ENCODE measurements around the gene CADM2. TPM values are rescaled to one million over a fixed set of nuclear protein-coding genes. Genes with fewer than 3 reads are reported as not detected.

Gene CADM2
- total RNA-seq, 1 experiment from 2014 or later, result 0.47 TPM

DNA sequence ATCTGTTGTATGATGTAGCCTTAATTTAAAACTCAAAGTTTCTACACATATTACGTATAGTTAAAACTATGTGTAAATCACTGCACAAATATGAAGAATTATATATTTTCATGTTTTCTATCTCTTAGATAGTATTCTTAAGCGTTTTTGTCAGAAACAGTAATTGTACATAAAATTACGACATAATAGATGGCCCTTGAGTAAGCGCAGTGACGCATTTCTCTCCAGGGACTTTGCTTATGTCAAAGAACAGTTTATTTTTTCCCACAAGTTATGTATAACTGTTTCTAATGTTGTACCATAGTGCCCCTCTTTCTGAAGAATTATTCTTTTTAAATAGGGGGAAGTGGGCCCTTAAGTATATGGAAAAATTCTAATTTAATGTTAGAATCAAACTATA, 1098.2 kb downstream of the CADM2 start:
- Histone ChIP-seq H3K4me3 (ENCODE audit: low read length) (no peak overlapping the region), H2AFZ (ENCODE audit: low read length) (no peak overlapping the region)
- DNase-seq, result no peak

DNA sequence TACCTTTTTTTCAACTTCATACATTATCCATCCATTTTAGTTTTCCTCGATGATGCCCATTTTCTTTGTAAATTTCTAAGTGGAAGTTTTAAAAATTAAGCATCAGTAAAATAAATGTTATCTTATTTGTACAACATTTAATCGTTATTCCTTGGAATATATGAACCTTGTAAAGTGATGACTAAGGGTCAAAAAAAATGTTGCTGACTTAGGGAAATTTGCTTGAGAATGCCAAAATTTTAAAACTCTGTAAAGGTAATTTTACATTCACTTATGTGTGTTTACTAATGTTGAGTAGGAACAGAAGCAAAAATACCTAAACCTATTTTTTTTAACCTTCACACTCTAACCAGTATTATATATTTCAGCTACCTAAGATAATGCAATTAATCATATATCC, 1115.0 kb downstream of the CADM2 start:
- no peak overlapping the region for H3K4me3 ChIP-seq (ENCODE audit: low read length)
- no peaks in the 10 kb centered on the region for H3K79me2 ChIP-seq (ENCODE audit: low read length)
- POLR2A ChIA-PET (ENCODE audit: unreplicated experiment), result no interaction called here
- no peaks in the 10 kb centered on the region for H3K36me3 ChIP-seq (ENCODE audit: low read depth, low read length)
- no peaks in the 10 kb centered on the region for H3K4me1 ChIP-seq (ENCODE audit: insufficient read depth, low read length)
- DNase-seq (no peak), ATAC-seq (no peak)
- TF ChIP-seq EZH2 (IDR thresholded peaks at IDR 0.05; ENCODE audit: low read length, unreplicated experiment), result no peak
- TF ChIP-seq, protein P1, sequence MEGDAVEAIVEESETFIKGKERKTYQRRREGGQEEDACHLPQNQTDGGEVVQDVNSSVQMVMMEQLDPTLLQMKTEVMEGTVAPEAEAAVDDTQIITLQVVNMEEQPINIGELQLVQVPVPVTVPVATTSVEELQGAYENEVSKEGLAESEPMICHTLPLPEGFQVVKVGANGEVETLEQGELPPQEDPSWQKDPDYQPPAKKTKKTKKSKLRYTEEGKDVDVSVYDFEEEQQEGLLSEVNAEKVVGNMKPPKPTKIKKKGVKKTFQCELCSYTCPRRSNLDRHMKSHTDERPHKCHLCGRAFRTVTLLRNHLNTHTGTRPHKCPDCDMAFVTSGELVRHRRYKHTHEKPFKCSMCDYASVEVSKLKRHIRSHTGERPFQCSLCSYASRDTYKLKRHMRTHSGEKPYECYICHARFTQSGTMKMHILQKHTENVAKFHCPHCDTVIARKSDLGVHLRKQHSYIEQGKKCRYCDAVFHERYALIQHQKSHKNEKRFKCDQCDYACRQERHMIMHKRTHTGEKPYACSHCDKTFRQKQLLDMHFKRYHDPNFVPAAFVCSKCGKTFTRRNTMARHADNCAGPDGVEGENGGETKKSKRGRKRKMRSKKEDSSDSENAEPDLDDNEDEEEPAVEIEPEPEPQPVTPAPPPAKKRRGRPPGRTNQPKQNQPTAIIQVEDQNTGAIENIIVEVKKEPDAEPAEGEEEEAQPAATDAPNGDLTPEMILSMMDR (conservative IDR thresholded peaks at IDR 0.05; ENCODE audit: low read depth, low read length), result no peak
- TF ChIP-seq EZH2phosphoT487 (IDR thresholded peaks at IDR 0.05; ENCODE audit: borderline replicate concordance, low read length), result no peak
- no peaks in the 10 kb centered on the region for H3K27me3 ChIP-seq (ENCODE audit: low read length)
- H3K9ac ChIP-seq (ENCODE audit: low read length), result no peak overlapping the region
- no peak overlapping the region for H3K27ac ChIP-seq (ENCODE audit: low read length)
- intact Hi-C loops (cut with micrococcal nuclease), result no loop called here
- H3K4me2 ChIP-seq (ENCODE audit: low read length), result no peak overlapping the region
- H3K9me3 ChIP-seq (ENCODE audit: low read length), result no peaks in the 10 kb centered on the region
- H3F3A ChIP-seq (ENCODE audit: low read length, unreplicated experiment), result no peaks in the 10 kb centered on the region
- BruUV-seq (replicated peaks), result no TSS peak
- CTCF ChIA-PET, result no interaction called here
- H4K20me1 ChIP-seq (ENCODE audit: low read length), result no peaks in the 10 kb centered on the region
- no peak overlapping the region for H2AFZ ChIP-seq (ENCODE audit: low read length)
- no peaks in the 10 kb centered on the region for H3K9me2 ChIP-seq (replicated peaks; ENCODE audit: low read length)

More for the DNA sequence above, 1098.2 kb downstream of the CADM2 start:
- H3K4me1 ChIP-seq (ENCODE audit: insufficient read depth, low read length), result no peaks in the 10 kb centered on the region
- ChIA-PET POLR2A (ENCODE audit: unreplicated experiment) (no interaction called here), CTCF (interaction anchor here (0.6 kb wide), 1 partner anchor 191 kb away, joined by 3 read pairs; no protein-coding TSS in a partner anchor)
- no peak for ATAC-seq
- intact Hi-C loops (cut with micrococcal nuclease), result no loop called here
- no peak overlapping the region for H3K9ac ChIP-seq (ENCODE audit: low read length)
- H3K79me2 ChIP-seq (ENCODE audit: low read length), result no peaks in the 10 kb centered on the region
- H3K36me3 ChIP-seq (ENCODE audit: low read depth, low read length), result no peaks in the 10 kb centered on the region
- H3K9me3 ChIP-seq (ENCODE audit: low read length), result no peaks in the 10 kb centered on the region
- no peaks in the 10 kb centered on the region for H3K9me2 ChIP-seq (replicated peaks; ENCODE audit: low read length)
- no peak overlapping the region for H3K4me2 ChIP-seq (ENCODE audit: low read length)
- H3K27ac ChIP-seq (ENCODE audit: low read length), result no peak overlapping the region
- no peaks in the 10 kb centered on the region for H3K27me3 ChIP-seq (ENCODE audit: low read length)
- no peaks in the 10 kb centered on the region for H4K20me1 ChIP-seq (ENCODE audit: low read length)
- no peak for TF ChIP-seq EZH2phosphoT487 (IDR thresholded peaks at IDR 0.05; ENCODE audit: borderline replicate concordance, low read length)
- TF ChIP-seq, protein P1 (conservative IDR thresholded peaks at IDR 0.05; ENCODE audit: low read depth, low read length), result no peak
- TF ChIP-seq EZH2 (IDR thresholded peaks at IDR 0.05; ENCODE audit: low read length, unreplicated experiment), result no peak
- no peaks in the 10 kb centered on the region for H3F3A ChIP-seq (ENCODE audit: low read length, unreplicated experiment)
- BruUV-seq (replicated peaks), result no TSS peak

DNA sequence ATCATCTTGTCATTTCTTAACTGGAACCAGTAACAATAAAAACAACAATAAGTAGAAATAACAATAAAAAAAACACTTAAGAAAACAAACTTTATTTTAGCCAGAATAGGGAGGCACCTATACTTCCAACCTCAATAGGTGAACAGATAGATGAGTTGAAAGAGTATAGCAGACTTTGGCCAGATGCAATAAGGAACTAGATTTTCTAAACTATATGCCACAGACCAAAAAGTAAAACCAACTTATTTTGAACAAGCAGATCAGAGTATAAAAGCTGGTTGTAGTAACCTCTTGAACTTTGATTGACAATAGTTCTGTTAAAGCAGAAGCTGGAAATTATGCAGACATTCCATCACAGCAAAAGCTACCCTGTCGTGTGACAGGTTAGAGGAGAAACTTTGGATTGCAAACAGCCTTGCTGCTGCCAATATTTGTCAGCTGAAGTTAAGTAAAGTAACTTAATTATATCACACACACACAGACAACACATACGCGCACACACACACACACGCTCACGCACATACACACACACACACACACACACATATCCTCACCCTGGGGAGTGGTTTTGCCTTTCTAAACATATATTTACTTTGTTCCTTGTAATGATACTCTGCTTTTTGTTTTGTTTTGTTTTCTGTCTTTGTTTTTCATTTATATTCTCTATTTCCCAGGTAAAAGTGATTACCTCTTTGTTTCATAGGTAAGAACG, 1128.5 kb downstream of the CADM2 start:
- ChIA-PET CTCF (no interaction called here), POLR2A (ENCODE audit: unreplicated experiment) (no interaction called here)
- Histone ChIP-seq H3K27me3 (ENCODE audit: low read length) (no peaks in the 10 kb centered on the region), H3F3A (ENCODE audit: low read length, unreplicated experiment) (no peaks in the 10 kb centered on the region), H3K79me2 (ENCODE audit: low read length) (no peaks in the 10 kb centered on the region), H3K4me2 (ENCODE audit: low read length) (no peak overlapping the region), H2AFZ (ENCODE audit: low read length) (no peak overlapping the region), H4K20me1 (ENCODE audit: low read length) (no peaks in the 10 kb centered on the region), H3K4me1 (ENCODE audit: insufficient read depth, low read length) (no peaks in the 10 kb centered on the region), H3K9me3 (ENCODE audit: low read length) (no peaks in the 10 kb centered on the region), H3K4me3 (ENCODE audit: low read length) (no peak overlapping the region), H3K9ac (ENCODE audit: low read length) (no peak overlapping the region), H3K36me3 (ENCODE audit: low read depth, low read length) (no peaks in the 10 kb centered on the region), H3K9me2 (replicated peaks; ENCODE audit: low read length) (no peaks in the 10 kb centered on the region), H3K27ac (ENCODE audit: low read length) (no peak overlapping the region)
- TF ChIP-seq EZH2 (IDR thresholded peaks at IDR 0.05; ENCODE audit: low read length, unreplicated experiment), result no peak
- TF ChIP-seq, protein P1 (conservative IDR thresholded peaks at IDR 0.05; ENCODE audit: low read depth, low read length), result no peak
- TF ChIP-seq EZH2phosphoT487 (IDR thresholded peaks at IDR 0.05; ENCODE audit: borderline replicate concordance, low read length), result no peak
- ATAC-seq (no peak), DNase-seq (no peak)
- no TSS peak for BruUV-seq (replicated peaks)
- intact Hi-C loops (cut with micrococcal nuclease), result no loop called here
